GM18499 (cell line): Measurements from ENCODE around the gene PPP2R5B.

Experiments used
- ATAC-seq: cut with Tn5 transposase; IDR thresholded peaks from one replicate; pipeline ENCODE4 v1.9.1; 2021; ENCODE audit warnings: moderate number of reproducible peaks; ENCODE audit not compliant: insufficient read depth, unreplicated experiment

The PPP2R5B gene

GRCh38 chr11:64888406-64888728 is 36.1 kb upstream of the PPP2R5B start:
- ATAC-seq = no peak

GRCh38 chr11:64888729-64889511 is 35.6 kb upstream of the PPP2R5B start:
- ATAC-seq = no peak

- ATAC-seq = no peak
Observed at GRCh38 chr11:64890522-64890939, 34.0 kb upstream of the PPP2R5B start.

GRCh38 chr11:64891215-64891848 is 33.2 kb upstream of the PPP2R5B start:
- no peak for ATAC-seq

GRCh38 chr11:64891880-64892279 is 32.6 kb upstream of the PPP2R5B start:
- no peak for ATAC-seq

GRCh38 chr11:64892411-64892831 is 32.1 kb upstream of the PPP2R5B start:
- no peak for ATAC-seq

- no peak for ATAC-seq
Observed at GRCh38 chr11:64892838-64893193, 31.7 kb upstream of the PPP2R5B start.

- ATAC-seq = no peak
Observed at GRCh38 chr11:64893194-64894069, 31.1 kb upstream of the PPP2R5B start.

GRCh38 chr11:64894070-64894811 is 30.2 kb upstream of the PPP2R5B start:
- no peak for ATAC-seq

- ATAC-seq = no peak
Observed at GRCh38 chr11:64894812-64895452, 29.6 kb upstream of the PPP2R5B start.

- no peak for ATAC-seq
Observed at GRCh38 chr11:64896448-64897022, 28.0 kb upstream of the PPP2R5B start.

- ATAC-seq = no peak
Observed at GRCh38 chr11:64897381-64898075, 27.0 kb upstream of the PPP2R5B start.

GRCh38 chr11:64898076-64898445 is 26.4 kb upstream of the PPP2R5B start:
- no peak for ATAC-seq

- ATAC-seq = no peak
Observed at GRCh38 chr11:64898541-64898940, 25.9 kb upstream of the PPP2R5B start.

GRCh38 chr11:64900263-64900678 is 24.2 kb upstream of the PPP2R5B start:
- no peak for ATAC-seq

GRCh38 chr11:64900774-64901173 is 23.7 kb upstream of the PPP2R5B start:
- no peak for ATAC-seq

GRCh38 chr11:64902102-64902900 is 22.2 kb upstream of the PPP2R5B start:
- ATAC-seq = no peak

- ATAC-seq = no peak
Observed at GRCh38 chr11:64903291-64903833, 21.1 kb upstream of the PPP2R5B start.
